ENCODE measurements around the gene SLC45A2. TPM values are rescaled to one million over a fixed set of nuclear protein-coding genes. Genes with fewer than 3 reads are reported as not detected.

SLC45A2 gene
- total and polyA plus RNA-seq, 10 donors = 0.07 to 0.74 TPM; not detected in 8

DNA sequence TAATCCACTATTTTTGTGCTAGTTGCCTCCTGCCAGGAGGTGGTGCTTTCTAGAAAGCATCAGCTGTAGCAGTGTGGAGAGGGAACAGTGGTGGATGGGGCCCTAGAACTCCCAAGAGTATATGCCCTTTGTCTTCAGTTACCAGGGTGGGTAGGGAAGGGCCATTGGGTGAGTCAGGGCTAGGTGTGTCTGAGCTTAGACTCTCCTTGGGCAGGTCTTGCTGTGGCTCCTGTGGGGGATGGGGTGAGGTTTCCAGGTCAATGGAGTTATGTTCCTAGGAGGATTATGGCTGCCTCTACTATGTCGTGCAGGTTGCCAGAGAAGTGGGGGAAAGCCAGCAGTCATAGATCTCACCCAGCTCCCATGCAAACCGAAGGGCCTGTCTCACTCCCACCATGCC is 81.4 kb downstream of the SLC45A2 start:
- TF ChIP-seq POLR2AphosphoS5 (IDR thresholded peaks at IDR 0.05) (no peak), POLR2A (IDR thresholded peaks at IDR 0.05) (no peak)
- TF ChIP-seq, protein P1, sequence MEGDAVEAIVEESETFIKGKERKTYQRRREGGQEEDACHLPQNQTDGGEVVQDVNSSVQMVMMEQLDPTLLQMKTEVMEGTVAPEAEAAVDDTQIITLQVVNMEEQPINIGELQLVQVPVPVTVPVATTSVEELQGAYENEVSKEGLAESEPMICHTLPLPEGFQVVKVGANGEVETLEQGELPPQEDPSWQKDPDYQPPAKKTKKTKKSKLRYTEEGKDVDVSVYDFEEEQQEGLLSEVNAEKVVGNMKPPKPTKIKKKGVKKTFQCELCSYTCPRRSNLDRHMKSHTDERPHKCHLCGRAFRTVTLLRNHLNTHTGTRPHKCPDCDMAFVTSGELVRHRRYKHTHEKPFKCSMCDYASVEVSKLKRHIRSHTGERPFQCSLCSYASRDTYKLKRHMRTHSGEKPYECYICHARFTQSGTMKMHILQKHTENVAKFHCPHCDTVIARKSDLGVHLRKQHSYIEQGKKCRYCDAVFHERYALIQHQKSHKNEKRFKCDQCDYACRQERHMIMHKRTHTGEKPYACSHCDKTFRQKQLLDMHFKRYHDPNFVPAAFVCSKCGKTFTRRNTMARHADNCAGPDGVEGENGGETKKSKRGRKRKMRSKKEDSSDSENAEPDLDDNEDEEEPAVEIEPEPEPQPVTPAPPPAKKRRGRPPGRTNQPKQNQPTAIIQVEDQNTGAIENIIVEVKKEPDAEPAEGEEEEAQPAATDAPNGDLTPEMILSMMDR (IDR thresholded peaks at IDR 0.05 in 8 of 11, conservative IDR thresholded peaks at IDR 0.05 in 3 of 11) = no peak
- H3K36me3 ChIP-seq = no peaks in the 10 kb centered on the region
- no peaks in the 10 kb centered on the region for H3K4me1 ChIP-seq
- DNase-seq = no peak
- H3K27ac ChIP-seq = no peak overlapping the region
- H3K9me3 ChIP-seq = peaks cover 0 to 59% (median 42%) of the 10 kb centered on the region in 8 donors
- no peaks in the 10 kb centered on the region for H3K27me3 ChIP-seq (replicated peaks in 1 of 7)
- intact Hi-C loops (cut with DNase I; ENCODE audit: low total_unique reads) = no loop called here
- 80 to 93% (median 92%) methylated on average over 1 to 2 of the region's 2 CpGs; no CpG with 5 or more reads in 1 of the 5 donors for WGBS, 5 donors
- H3K4me3 ChIP-seq = no peak overlapping the region

DNA sequence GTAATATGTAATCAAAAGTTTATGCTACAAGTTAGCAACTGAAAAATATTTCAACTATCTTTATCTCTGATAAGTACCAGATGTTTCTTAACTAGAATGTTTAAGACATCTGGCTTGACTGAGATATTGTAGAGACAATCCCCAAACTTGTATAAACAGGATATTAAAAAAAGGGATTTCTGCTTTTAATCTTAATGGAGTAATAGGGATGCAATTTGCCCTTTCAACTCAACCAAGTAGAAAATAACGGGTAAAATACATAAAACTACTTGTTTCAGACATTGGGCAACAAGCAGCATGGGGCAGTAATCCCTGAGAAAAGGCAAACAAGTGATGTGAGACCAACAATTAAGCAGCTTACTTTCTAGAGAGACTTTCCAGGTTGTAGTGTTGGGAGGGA is 83.3 kb downstream of the SLC45A2 start:
- TF ChIP-seq POLR2AphosphoS5 (IDR thresholded peaks at IDR 0.05) (no peak), POLR2A (IDR thresholded peaks at IDR 0.05) (no peak)
- TF ChIP-seq, protein P1 (IDR thresholded peaks at IDR 0.05 in 8 of 11, conservative IDR thresholded peaks at IDR 0.05 in 3 of 11) = no peak
- H3K4me1 ChIP-seq = no peaks in the 10 kb centered on the region
- no peak overlapping the region for H3K27ac ChIP-seq
- no peak for DNase-seq
- 40 to 77% (median 54%) methylated on average over 1 of the region's 1 CpG for WGBS, 5 donors
- intact Hi-C loops (cut with DNase I; ENCODE audit: low total_unique reads) = no loop called here
- H3K4me3 ChIP-seq = no peak overlapping the region
- no peaks in the 10 kb centered on the region for H3K36me3 ChIP-seq
- H3K27me3 ChIP-seq (replicated peaks in 1 of 7) = no peaks in the 10 kb centered on the region
- peaks cover 0 to 40% (median 23%) of the 10 kb centered on the region in 8 donors for H3K9me3 ChIP-seq

Small RNAs within 50 kb of the gene (small RNA-seq; reads per million reads assigned to genes)
- gene AC139783.1 = 0 reads per million in 4 donors

Other genes starting within 250 kb of the SLC45A2 start
- gene ADAMTS12, start 92.7 kb downstream of the SLC45A2 start, total RNA-seq = 1 to 10 TPM; 1.1 to 4.3 (median 1.4) TPM
- gene ADAMTS12, start 92.7 kb downstream of the SLC45A2 start, polyA plus RNA-seq = under 1 TPM; 0.07 to 0.22 (median 0.17) TPM
- not detected for gene RXFP3, start 48.3 kb downstream of the SLC45A2 start, total RNA-seq
- not detected for gene RXFP3, start 48.3 kb downstream of the SLC45A2 start, polyA plus RNA-seq
- gene AMACR, start 23.4 kb upstream of the SLC45A2 start, total RNA-seq = 1 to 10 TPM; 8.1 to 9.9 (median 9.4) TPM
- gene AMACR, start 23.4 kb upstream of the SLC45A2 start, polyA plus RNA-seq = 1 to 10 TPM; 3.1 to 4.9 (median 4.3) TPM
- gene C1QTNF3, start 58.5 kb upstream of the SLC45A2 start, total RNA-seq = 10 to 100 TPM in 1 of 7 donors, 1 to 10 TPM in 6; 2.7 to 10.7 (median 5.8) TPM
- gene C1QTNF3, start 58.5 kb upstream of the SLC45A2 start, polyA plus RNA-seq = 1 to 10 TPM; 3.7 to 9.7 (median 6.9) TPM